Dendritic cell treated with granulocyte-macrophage colony-stimulating factor and Interleukin-4, amounts not matched to agents 40 ng/mL and 50 ng/mL, for 4 days (primary cell): Measurements from ENCODE around the gene COMTD1.
A peak's percentile ranks its signal among the peaks of the same experiment; 100 is the strongest.
"Not testable (repeated sequence)": the region's sequence is repeated elsewhere in the genome, so short reads cannot be mapped to it uniquely, and the experiment has no call there.

Source experiments
- H3K27ac Mint-ChIP-seq: one replicate; pipeline ENCODE4 v1.8.0; 2022; ENCODE audit warnings: mild to moderate bottlenecking, mixed read lengths
- H3K27me3 Mint-ChIP-seq: one replicate; pipeline ENCODE4 v1.8.0; 2022; ENCODE audit warnings: mild to moderate bottlenecking, mixed read lengths
- H3K36me3 Mint-ChIP-seq: one replicate; pipeline ENCODE4 v1.8.0; 2022; ENCODE audit warnings: low read depth, mixed read lengths
- H3K4me1 Mint-ChIP-seq: one replicate; pipeline ENCODE4 v1.8.0; 2022; ENCODE audit warnings: low read depth, mixed read lengths
- H3K4me3 Mint-ChIP-seq: one replicate; pipeline ENCODE4 v1.8.0; 2022; ENCODE audit warnings: mild to moderate bottlenecking, moderate library complexity, mixed read lengths
- H3K9me3 Mint-ChIP-seq: one replicate; pipeline ENCODE4 v1.8.0; 2022; ENCODE audit warnings: mixed read lengths
- intact Hi-C: fragments of 100-400 bp; cut with micrococcal nuclease; formaldehyde crosslinking; loops from one replicate; pipeline ENCODE4 v1.15.0; 2022

COMTD1 gene

GRCh38 chr10:75236178-75236825, 545 bp upstream of the COMTD1 start:
- peak overlapping the region; percentile 72 for H3K27ac Mint-ChIP-seq
- intact Hi-C loops: loop anchor here (10.0 kb wide), 1 partner anchor 972 kb away; no protein-coding TSS in a partner anchor

GRCh38 chr10:75234683-75235374, 928 bp downstream of the COMTD1 start:
- intact Hi-C loops: loop anchor here (2.0 to 10.0 kb wide), 3 partner anchors 24 to 970 kb away; partner anchors contain the start of genes SAMD8 and VDAC2
- Mint-ChIP-seq H3K4me1 (peaks cover 26% of the 10 kb centered on the region), H3K27ac (peak overlapping the region; percentile 76), H3K4me3 (peak overlapping the region; percentile 83), H3K27me3 (no peaks in the 10 kb centered on the region), H3K9me3 (no peaks in the 10 kb centered on the region), H3K36me3 (peaks cover 39% of the 10 kb centered on the region)

More at GRCh38 chr10:75236178-75236825, 545 bp upstream of the COMTD1 start:
- Mint-ChIP-seq H3K27me3 (no peaks in the 10 kb centered on the region), H3K36me3 (peaks cover 24% of the 10 kb centered on the region), H3K4me1 (peaks cover 17% of the 10 kb centered on the region), H3K4me3 (peak overlapping the region; percentile 83), H3K9me3 (no peaks in the 10 kb centered on the region)

- H3K4me1 Mint-ChIP-seq: peaks cover 28% of the 10 kb centered on the region
- no peaks in the 10 kb centered on the region for H3K9me3 Mint-ChIP-seq
- peak overlapping the region; percentile 76 for H3K27ac Mint-ChIP-seq
- peak overlapping the region; percentile 83 for H3K4me3 Mint-ChIP-seq
- H3K27me3 Mint-ChIP-seq: no peaks in the 10 kb centered on the region
- peaks cover 46% of the 10 kb centered on the region for H3K36me3 Mint-ChIP-seq
- intact Hi-C loops: loop anchor here (2.0 to 10.0 kb wide), 3 partner anchors 23 to 969 kb away; partner anchors contain the start of genes SAMD8 and VDAC2
Measured at GRCh38 chr10:75234017-75234682, 1.6 kb downstream of the COMTD1 start.

- no peaks in the 10 kb centered on the region for H3K9me3 Mint-ChIP-seq
- H3K36me3 Mint-ChIP-seq: peaks cover 52% of the 10 kb centered on the region
- H3K4me3 Mint-ChIP-seq: peak overlapping the region; percentile 83
- H3K27ac Mint-ChIP-seq: peak overlapping the region; percentile 76
- H3K4me1 Mint-ChIP-seq: peaks cover 34% of the 10 kb centered on the region
- H3K27me3 Mint-ChIP-seq: no peaks in the 10 kb centered on the region
- intact Hi-C loops: loop anchor here (2.0 to 10.0 kb wide), 3 partner anchors 23 to 969 kb away; partner anchors contain the start of genes SAMD8 and VDAC2
Measured at GRCh38 chr10:75233444-75234016, 2.2 kb downstream of the COMTD1 start.

- no peaks in the 10 kb centered on the region for H3K27me3 Mint-ChIP-seq
- peaks cover 42% of the 10 kb centered on the region for H3K4me1 Mint-ChIP-seq
- H3K27ac Mint-ChIP-seq: no peak overlapping the region
- no peak overlapping the region for H3K4me3 Mint-ChIP-seq
- no peaks in the 10 kb centered on the region for H3K9me3 Mint-ChIP-seq
- intact Hi-C loops: loop anchor here (2.0 to 10.0 kb wide), 2 partner anchors 43 to 967 kb away; no protein-coding TSS in a partner anchor
- H3K36me3 Mint-ChIP-seq: peaks cover 67% of the 10 kb centered on the region
Measured at GRCh38 chr10:75231672-75232581, 3.8 kb downstream of the COMTD1 start.

GRCh38 chr10:75230600-75231038, 5.1 kb downstream of the COMTD1 start:
- peaks cover 37% of the 10 kb centered on the region for H3K4me1 Mint-ChIP-seq
- H3K36me3 Mint-ChIP-seq: peaks cover 80% of the 10 kb centered on the region
- no peaks in the 10 kb centered on the region for H3K27me3 Mint-ChIP-seq
- H3K4me3 Mint-ChIP-seq: no peak overlapping the region
- H3K9me3 Mint-ChIP-seq: no peaks in the 10 kb centered on the region
- H3K27ac Mint-ChIP-seq: peak overlapping the region; percentile 56
- intact Hi-C loops: loop anchor here (2.0 to 10.0 kb wide), 2 partner anchors 42 to 966 kb away; no protein-coding TSS in a partner anchor

- Mint-ChIP-seq H3K4me1 (peaks cover 37% of the 10 kb centered on the region), H3K36me3 (peaks cover 86% of the 10 kb centered on the region), H3K27ac (no peak overlapping the region), H3K4me3 (no peak overlapping the region), H3K9me3 (no peaks in the 10 kb centered on the region), H3K27me3 (no peaks in the 10 kb centered on the region)
- intact Hi-C loops: loop anchor here (2.0 to 10.0 kb wide), 2 partner anchors 41 to 965 kb away; no protein-coding TSS in a partner anchor
Measured at GRCh38 chr10:75229971-75230370, 5.8 kb downstream of the COMTD1 start.

- H3K36me3 Mint-ChIP-seq: peaks cover 98% of the 10 kb centered on the region
- H3K9me3 Mint-ChIP-seq: no peaks in the 10 kb centered on the region
- no peak overlapping the region for H3K27ac Mint-ChIP-seq
- intact Hi-C loops: no loop called here
- no peaks in the 10 kb centered on the region for H3K27me3 Mint-ChIP-seq
- peaks cover 38% of the 10 kb centered on the region for H3K4me1 Mint-ChIP-seq
- no peak overlapping the region for H3K4me3 Mint-ChIP-seq
Measured at GRCh38 chr10:75228834-75229233, 6.9 kb downstream of the COMTD1 start.

- intact Hi-C loops: no loop called here
- Mint-ChIP-seq H3K27ac (peak overlapping the region; percentile 59), H3K27me3 (no peaks in the 10 kb centered on the region), H3K4me1 (peaks cover 36% of the 10 kb centered on the region), H3K9me3 (no peaks in the 10 kb centered on the region), H3K4me3 (no peak overlapping the region), H3K36me3 (peaks cover 99% of the 10 kb centered on the region)
Measured at GRCh38 chr10:75228278-75228677, 7.5 kb downstream of the COMTD1 start.

GRCh38 chr10:75226656-75227055, 9.1 kb downstream of the COMTD1 start:
- Mint-ChIP-seq H3K4me1 (peaks cover 47% of the 10 kb centered on the region), H3K36me3 (peaks cover 97% of the 10 kb centered on the region), H3K9me3 (no peaks in the 10 kb centered on the region), H3K27ac (no peak overlapping the region), H3K27me3 (no peaks in the 10 kb centered on the region), H3K4me3 (no peak overlapping the region)
- intact Hi-C loops: no loop called here

- intact Hi-C loops: no loop called here
- Mint-ChIP-seq H3K36me3 (peaks cover 97% of the 10 kb centered on the region), H3K4me1 (peaks cover 47% of the 10 kb centered on the region), H3K4me3 (no peak overlapping the region), H3K27ac (no peak overlapping the region), H3K27me3 (no peaks in the 10 kb centered on the region), H3K9me3 (no peaks in the 10 kb centered on the region)
Measured at GRCh38 chr10:75226095-75226494, 9.7 kb downstream of the COMTD1 start.

- Mint-ChIP-seq H3K4me1 (peaks cover 29% of the 10 kb centered on the region), H3K27me3 (no peaks in the 10 kb centered on the region), H3K27ac (no peak overlapping the region), H3K9me3 (no peaks in the 10 kb centered on the region), H3K4me3 (no peak overlapping the region), H3K36me3 (peaks cover 97% of the 10 kb centered on the region)
- intact Hi-C loops: no loop called here
Measured at GRCh38 chr10:75223507-75223906, 12.2 kb downstream of the COMTD1 start.

- peaks cover 98% of the 10 kb centered on the region for H3K36me3 Mint-ChIP-seq
- H3K27me3 Mint-ChIP-seq: not testable (repeated sequence)
Measured at GRCh38 chr10:75221492-75221891, 14.3 kb downstream of the COMTD1 start.

More at GRCh38 chr10:75221492-75221891, 14.3 kb downstream of the COMTD1 start:
- H3K27ac Mint-ChIP-seq, H3K9me3 Mint-ChIP-seq, intact Hi-C loops, H3K4me3 Mint-ChIP-seq: not testable (repeated sequence)
- H3K4me1 Mint-ChIP-seq: peaks cover 22% of the 10 kb centered on the region
